Measurements from ENCODE around the gene ANO3.

GRCh38 chr11:26539517-26539916 lies 207.6 kb downstream of the ANO3 start:
- TF ChIP-seq POLR2A (IDR thresholded peaks at IDR 0.05), result no peak
- no peak for TF ChIP-seq CTCF (IDR thresholded peaks at IDR 0.05)

All from thyroid gland (tissue), 4 donors.